ENCODE data around the gene PABPN1L.
A peak's percentile ranks its signal among the peaks of the same experiment; 100 is the strongest.

Gene PABPN1L

GRCh38 chr16:88867581-88868246, 1.3 kb upstream of the PABPN1L start:
- no peak for DNase-seq

DNA sequence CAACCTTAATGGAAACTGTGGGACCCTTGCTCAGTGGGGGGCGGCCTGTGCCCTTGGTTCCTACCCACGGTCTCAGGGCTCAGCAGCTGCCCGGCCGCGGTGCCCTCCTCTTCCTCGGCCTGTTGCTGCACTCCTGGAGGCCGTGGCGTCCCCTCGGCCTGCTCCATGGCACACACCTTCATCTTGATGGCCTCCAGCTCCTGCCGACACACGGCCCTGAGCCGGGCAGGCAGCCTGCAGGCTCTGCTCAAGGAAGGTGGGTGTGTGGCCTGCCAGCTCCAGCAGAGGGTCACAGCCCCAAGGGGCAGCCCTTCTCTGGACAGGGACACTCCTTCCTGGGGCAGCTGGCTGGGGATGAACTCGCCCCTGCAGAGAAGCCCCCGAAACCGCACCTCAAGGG, 718 bp downstream of the PABPN1L start:
- no peak for DNase-seq

DNA sequence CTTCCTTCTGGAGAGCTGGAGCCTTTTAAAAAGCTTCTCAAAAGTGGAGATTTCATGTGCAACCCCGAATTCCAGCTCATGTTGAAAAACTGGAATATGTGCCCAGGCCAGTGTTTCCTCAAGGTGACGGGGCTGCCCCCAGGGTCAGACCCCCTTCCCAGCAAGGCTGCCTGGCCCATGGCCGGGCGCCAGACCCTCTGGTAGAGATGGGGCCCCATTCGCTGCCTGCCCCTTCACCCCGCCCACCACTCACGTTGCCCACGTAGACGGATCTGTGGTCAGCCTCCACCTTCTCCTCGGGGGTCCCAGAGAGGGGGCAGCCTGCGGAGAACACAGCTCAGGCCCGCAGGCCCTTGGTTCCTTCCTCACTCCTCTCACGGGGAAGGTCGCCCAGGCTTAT, 1.1 kb downstream of the PABPN1L start:
- DNase-seq, result no peak

DNA sequence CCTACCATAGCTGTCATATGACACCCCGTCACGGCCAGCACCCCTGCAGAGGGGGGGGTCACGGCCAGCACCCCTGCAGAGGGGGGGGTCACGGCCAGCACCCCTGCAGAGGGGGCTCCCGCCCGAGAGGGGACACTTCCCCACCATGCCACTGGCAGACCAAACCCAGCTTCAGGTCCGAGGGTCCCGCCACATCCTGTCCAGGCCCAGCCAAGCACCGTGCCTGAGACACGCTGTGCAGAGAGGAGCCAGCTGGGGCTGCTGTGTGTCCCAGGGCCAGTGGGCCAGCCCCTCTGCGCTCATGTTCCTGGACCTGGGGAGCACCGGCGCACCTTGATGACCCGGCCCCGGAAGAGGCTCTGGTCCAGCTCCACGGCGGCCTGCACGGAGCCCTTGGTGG, 1.9 kb downstream of the PABPN1L start:
- DNase-seq, result no peak

- DNase-seq, result no peak
These were observed 2.4 kb downstream of the PABPN1L start for GRCh38 chr16:88864099-88864498.

- DNase-seq, result no peak
These were observed 3.0 kb downstream of the PABPN1L start for GRCh38 chr16:88863426-88863825.

GRCh38 chr16:88862968-88863367, 3.5 kb downstream of the PABPN1L start:
- no peak for DNase-seq

- DNase-seq, result no peak
These were observed 5.1 kb downstream of the PABPN1L start for GRCh38 chr16:88861359-88861758.

DNA sequence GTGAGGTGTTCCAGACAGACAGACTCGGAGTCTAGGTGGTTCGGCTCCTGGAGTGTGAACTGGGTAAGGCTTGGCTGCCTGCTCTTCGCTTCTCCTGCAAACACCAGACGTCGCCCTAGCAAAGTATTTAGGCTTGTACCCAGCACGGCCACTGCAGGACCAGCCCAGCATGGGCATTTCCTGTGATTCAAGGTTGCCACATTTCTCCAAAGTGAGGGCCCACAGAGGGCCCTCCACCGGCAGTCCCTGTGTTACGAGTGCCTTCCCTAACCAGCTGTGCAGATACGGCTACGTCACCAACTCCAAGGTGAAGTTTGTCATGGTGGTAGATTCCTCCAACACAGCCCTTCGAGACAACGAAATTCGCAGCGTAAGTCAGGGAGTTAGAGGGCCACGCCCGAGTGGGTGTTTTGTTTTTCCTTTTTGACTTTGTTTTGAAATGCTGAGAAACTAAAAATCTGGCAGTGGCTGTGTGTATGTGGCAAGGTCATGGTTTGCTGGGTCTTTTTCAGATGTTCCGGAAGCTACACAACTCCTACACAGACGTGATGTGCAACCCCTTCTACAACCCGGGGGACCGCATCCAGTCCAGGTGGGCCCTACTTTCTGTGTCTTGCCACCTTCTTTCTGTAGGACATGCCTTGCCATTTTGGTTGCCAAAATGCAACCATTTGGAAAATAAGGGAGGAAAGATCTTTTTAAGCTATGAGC, 6.9 kb downstream of the PABPN1L start:
- no peak for DNase-seq

DNA sequence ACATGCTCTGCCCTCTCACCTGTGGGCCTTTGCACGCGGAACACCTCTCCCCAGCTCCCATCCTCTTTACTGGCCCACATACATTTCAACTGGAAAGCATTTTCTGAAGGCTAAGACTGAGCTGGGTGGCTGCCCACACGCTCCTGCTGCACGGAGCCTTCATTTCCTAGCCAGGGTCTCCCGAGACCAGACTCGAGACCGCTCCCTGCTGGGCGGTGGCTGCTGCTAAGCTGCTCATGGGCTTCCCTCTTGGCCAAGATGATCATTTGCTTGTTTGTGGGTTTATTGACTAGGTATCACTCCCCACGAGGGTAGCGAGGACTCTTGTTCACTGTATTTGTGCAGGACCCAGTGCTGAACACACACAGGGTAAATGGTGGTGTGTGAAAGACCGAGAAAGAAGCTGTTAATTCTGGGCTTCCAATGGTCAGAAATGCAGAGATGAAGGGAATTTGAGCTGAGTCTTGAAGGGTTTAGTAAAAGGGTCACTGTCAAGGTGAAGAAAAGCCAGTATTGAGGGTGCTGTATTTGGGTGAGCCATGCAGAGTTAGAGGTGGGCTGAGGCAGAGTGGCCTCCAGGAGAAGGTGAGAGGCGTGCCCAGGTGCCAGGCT, 8.6 kb downstream of the PABPN1L start:
- peak; percentile 79 to 82 for DNase-seq

DNA sequence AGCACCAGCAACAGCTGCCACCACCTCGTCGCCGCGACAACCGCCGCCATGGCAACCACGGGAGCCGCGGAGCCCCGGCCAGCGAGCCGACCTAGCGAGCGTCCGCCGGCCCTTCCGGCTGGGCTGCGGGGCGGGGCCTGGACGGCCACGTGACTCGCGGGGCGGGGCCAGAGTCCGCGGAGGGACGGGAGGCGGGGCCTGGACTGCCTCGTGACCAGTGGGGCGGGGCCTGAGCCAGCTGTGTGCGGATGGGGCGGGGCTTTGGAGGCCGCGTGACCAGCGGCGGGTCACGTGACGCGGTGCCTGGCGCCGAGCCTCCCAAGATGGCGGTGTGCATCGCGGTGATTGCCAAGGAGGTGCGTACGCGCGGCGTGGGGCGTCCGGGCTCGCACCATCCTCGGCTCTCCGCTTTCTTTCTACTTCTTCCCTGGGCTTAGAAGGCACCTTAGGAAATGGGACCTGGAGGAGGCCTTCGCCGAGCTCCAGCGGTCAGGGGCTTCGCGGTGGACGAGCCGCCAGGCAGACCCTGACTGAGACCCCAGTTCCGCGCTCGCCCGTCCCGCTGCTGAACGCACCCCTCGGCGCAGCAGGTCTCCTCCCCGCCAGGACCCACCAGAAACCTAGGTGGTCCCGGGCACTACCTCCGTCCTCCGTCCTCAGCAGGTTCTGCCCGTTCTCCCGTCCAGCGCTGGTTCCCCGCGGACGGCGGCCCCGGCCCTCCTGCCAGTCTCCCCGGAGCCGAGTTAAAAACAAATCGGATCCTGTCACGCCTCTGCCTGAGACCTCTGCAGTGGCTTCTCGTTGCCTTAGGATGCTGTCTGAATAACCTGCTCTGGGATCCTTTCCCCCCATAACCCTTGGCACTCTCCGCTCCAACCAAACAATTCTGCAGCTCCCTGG, 9.4 kb downstream of the PABPN1L start, which contains the start of the genes GALNS and TRAPPC2L:
Gene GALNS, minus strand, starts transcription at position 120 of the 900 bp plus-strand sequence. Its CDS starts 70 bp downstream, at position 50.
Gene TRAPPC2L, plus strand, starts transcription at position 300 of the 900 bp plus-strand sequence. Its CDS starts 24 bp downstream, at position 324.
- DNase-seq, result peak; percentile 99 to 100

GRCh38 chr16:88856122-88856827, 10.2 kb downstream of the PABPN1L start:
- DNase-seq, result peak in 1 of 2 donors; percentile 9

GRCh38 chr16:88855736-88856121, 10.7 kb downstream of the PABPN1L start:
- DNase-seq, result no peak

- no peak for DNase-seq
These were observed 11.3 kb downstream of the PABPN1L start for GRCh38 chr16:88855176-88855575.

GRCh38 chr16:88854306-88855111, 12.0 kb downstream of the PABPN1L start:
- no peak for DNase-seq

DNA sequence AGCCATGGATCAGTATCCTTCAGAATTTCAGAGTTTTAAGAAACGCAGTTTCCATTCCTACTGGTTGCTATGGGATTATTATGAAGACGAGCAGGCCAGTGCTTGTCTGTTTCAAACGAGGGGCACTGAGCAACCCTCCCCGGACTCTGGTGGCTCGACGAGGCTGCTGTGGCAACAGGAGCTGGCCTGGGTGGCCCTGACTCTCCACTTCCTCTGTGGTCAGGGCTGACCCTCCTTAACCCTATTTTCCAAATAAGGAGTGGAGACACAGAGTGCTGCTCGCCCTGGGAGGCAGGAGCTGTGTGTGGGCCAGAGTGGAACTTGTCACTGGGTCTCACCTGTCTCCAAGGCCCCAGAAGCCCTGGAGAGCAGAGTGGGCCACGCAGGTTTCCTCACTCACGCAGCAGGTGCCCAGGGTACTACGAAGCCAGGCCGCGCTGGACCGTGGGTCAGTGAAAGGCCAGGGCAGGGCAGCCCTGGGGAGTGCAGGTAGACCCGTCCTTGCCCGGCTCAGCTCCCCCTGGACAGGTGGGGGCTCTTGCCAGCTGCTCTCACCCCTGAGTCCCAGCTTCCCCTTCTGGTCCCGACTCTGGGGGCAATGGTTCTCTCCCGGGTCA, 13.0 kb downstream of the PABPN1L start:
- no peak for DNase-seq

- DNase-seq, result no peak
These were observed 14.8 kb downstream of the PABPN1L start for GRCh38 chr16:88851616-88852015.

DNA sequence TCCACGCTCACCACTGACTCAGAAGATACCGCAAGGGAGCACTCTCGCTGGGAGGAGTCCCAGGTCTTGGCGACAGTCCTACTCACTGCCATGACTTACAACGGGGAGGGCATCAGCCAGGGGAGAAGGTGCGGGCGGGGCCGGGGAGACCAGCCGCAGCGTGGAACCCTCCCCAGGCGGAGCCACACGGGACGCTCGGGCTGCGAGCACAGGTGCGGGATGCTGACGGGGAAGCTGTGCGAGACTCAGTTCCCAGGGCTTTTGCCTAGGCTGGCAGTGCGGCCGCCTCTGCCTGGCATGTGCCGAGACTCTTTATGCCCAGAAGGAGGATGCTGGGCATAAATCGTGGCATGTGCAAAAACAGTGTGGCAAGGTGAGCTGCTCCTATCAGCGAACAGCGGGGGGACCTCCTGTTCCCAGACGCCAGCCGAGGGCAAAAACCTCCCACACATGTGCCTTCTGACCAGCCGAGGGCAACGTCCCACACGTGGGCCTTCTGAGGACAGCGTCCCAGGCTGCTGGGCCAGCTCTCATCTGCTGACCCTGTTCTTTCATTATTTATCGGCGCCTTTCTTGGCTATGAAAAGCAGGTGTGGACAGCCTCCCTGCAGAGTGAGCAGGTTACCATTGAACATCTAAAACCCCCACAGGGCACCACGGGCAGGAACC, 15.8 kb downstream of the PABPN1L start:
- no peak for DNase-seq

DNA sequence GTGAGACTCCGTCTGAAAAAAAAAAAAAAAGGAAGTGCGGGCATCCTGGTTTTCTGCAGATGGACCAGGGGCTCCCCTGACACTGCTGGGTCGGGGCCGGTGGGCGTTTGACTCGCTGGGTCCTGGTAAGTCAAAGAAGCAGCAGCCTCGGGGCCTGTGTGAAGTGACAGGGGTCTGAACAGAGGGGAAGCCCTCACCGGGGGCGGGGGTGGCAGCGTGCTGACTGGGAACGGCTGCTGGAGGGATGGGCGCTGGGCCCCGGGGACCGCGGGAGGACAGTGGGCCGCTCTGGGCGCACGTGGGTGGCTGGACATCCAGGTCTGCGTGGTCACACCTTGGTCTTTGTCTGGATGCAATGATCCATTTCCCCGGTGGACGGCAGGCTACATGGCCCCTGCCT, 17.9 kb downstream of the PABPN1L start:
- no peak for DNase-seq

DNA sequence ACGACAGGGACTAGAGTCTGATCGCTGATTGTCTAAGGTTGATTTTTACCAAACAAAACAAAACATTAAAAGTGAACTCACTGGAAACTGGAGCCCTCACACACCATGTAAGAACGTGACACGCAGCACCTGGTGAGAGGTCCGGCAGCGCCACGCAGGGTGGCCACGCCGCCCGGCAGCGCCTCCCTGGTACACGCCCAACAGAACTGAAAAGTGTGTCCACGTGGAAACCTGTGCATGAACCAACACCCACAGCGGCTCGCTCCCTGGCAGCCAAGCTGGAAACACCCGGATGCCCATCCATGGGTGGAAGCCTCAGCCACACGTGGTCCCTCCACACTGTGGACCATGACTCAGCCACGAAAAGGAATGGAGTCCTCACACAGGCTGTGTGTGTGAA, 18.8 kb downstream of the PABPN1L start:
- no peak for DNase-seq
